BLaER1 treated with 17β-estradiol and CSF1 and Interleukin-3, amounts not matched to agents 10 nM and 100 nM (cell line): ENCODE measurements around the gene KIAA1328.

ENCODE experiments used
- H3K27ac ChIP-seq, 11 experiments: shearing (Covaris generic); formaldehyde crosslinking; 2 replicates each; pipeline ENCODE4 v1.8.1; 2022
- H3K27me3 ChIP-seq, 11 experiments: shearing (Covaris generic); formaldehyde crosslinking; 2 replicates each; pipeline ENCODE4 v1.8.1; 2022
- H3K36me3 ChIP-seq, 11 experiments: shearing (Covaris generic); formaldehyde crosslinking; 2 replicates each; pipeline ENCODE4 v1.8.1; 2022
- H3K4me1 ChIP-seq, 10 experiments: shearing (Covaris generic); formaldehyde crosslinking; 2 replicates each; pipeline ENCODE4 v1.8.1; 2022
- H3K4me2 ChIP-seq, 11 experiments: shearing (Covaris generic); formaldehyde crosslinking; 2 replicates each; pipeline ENCODE4 v1.8.1; 2022
- H3K4me3 ChIP-seq, 10 experiments: shearing (Covaris generic); formaldehyde crosslinking; 2 replicates each; pipeline ENCODE4 v1.8.1; 2022
- H3K9ac ChIP-seq, 11 experiments: shearing (Covaris generic); formaldehyde crosslinking; 2 replicates each; pipeline ENCODE4 v1.8.1; 2022
- H3K9me3 ChIP-seq, 11 experiments: shearing (Covaris generic); formaldehyde crosslinking; replicated peaks in 1 of 11; 2 replicates each; pipeline ENCODE4 v1.8.1; 2022
- H4K20me1 ChIP-seq, 11 experiments: shearing (Covaris generic); formaldehyde crosslinking; 2 replicates each; pipeline ENCODE4 v1.8.1; 2022
- Cebpa-rat ChIP-seq, 11 experiments: shearing (Covaris generic); IDR thresholded peaks; 2 replicates each; pipeline ENCODE4 v1.8.1; 2022

Gene KIAA1328

DNA sequence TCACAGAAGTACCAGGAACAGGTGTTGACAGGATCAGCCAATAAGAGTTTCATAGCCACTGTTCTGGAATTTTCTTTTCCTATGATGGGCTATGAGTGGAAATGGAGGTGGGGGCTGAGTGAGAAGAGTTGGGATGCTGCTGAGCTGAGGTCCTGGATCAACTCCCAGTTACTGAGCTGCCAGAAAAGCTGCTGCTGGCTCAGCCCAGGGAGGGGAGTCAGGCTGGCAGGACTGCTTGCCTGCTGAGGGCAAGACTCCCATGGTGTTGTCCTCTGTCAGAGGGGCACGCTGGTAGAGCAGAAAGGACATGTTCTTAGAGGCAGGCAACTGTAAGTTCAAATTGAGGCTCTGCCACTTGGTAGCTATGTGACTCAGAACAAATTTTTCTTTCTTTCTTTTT lies 11.9 kb upstream of the KIAA1328 start:
- H4K20me1 ChIP-seq: peaks cover 0 to 16% (median 0%) of the 10 kb centered on the region in 11 experiments; a peak in 7 of 22 replicates
- no peaks in the 10 kb centered on the region for H3K4me1 ChIP-seq
- H3K36me3 ChIP-seq: peaks cover 68 to 100% (median 98%) of the 10 kb centered on the region in 11 experiments
- H3K27ac ChIP-seq: no peak overlapping the region
- no peak overlapping the region for H3K9ac ChIP-seq
- no peak for TF ChIP-seq Cebpa-rat (IDR thresholded peaks at IDR 0.05)
- H3K27me3 ChIP-seq: no peaks in the 10 kb centered on the region
- no peak overlapping the region for H3K4me2 ChIP-seq
- H3K9me3 ChIP-seq: no peaks in the 10 kb centered on the region
- no peak overlapping the region for H3K4me3 ChIP-seq

DNA sequence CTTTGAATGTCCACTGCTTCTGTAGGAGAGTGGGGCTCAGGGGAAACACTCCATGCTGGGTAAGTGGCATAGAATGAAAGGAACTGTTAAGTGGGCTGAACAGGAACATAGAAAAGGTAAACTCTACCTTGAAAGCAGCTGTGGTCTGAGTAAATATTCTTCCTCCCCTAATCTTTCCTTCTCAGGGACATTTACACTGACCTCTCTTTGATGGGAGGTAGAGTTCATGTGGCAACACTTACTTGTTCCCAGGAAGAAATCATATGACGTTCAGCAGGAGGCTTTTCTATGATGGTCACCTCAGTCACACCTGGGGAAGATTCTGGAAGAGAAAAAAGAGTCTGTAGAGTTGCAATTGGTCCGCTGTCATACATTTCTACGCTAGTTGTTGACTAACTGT lies 10.3 kb upstream of the KIAA1328 start:
- Histone ChIP-seq H3K36me3 (peaks cover 68 to 100% (median 92%) of the 10 kb centered on the region in 11 experiments), H3K27me3 (no peaks in the 10 kb centered on the region)

GRCh38 chr18:36819621-36820020 lies 9.3 kb upstream of the KIAA1328 start:
- H3K9ac ChIP-seq: no peak overlapping the region
- no peaks in the 10 kb centered on the region for H3K27me3 ChIP-seq
- no peak overlapping the region for H3K4me2 ChIP-seq
- peaks cover 59 to 100% (median 87%) of the 10 kb centered on the region in 11 experiments for H3K36me3 ChIP-seq
- peaks cover 0 to 5% (median 0%) of the 10 kb centered on the region in 11 experiments; a peak in 2 of 22 replicates for H3K9me3 ChIP-seq
- peaks cover 0 to 10% (median 0%) of the 10 kb centered on the region in 11 experiments; a peak in 2 of 22 replicates for H4K20me1 ChIP-seq
- no peak overlapping the region for H3K27ac ChIP-seq
- TF ChIP-seq Cebpa-rat (IDR thresholded peaks at IDR 0.05): no peak
- no peak overlapping the region for H3K4me3 ChIP-seq
- no peaks in the 10 kb centered on the region for H3K4me1 ChIP-seq

More for the DNA sequence above, 10.3 kb upstream of the KIAA1328 start:
- Histone ChIP-seq H3K9ac (no peak overlapping the region), H3K27ac (no peak overlapping the region), H3K4me3 (no peak overlapping the region), H3K9me3 (no peaks in the 10 kb centered on the region; a peak in 1 of 22 replicates), H3K4me2 (no peak overlapping the region), H4K20me1 (peaks cover 0 to 12% (median 0%) of the 10 kb centered on the region in 11 experiments; a peak in 2 of 22 replicates), H3K4me1 (no peaks in the 10 kb centered on the region)
- TF ChIP-seq Cebpa-rat (IDR thresholded peaks at IDR 0.05): no peak

- H3K27me3 ChIP-seq: no peaks in the 10 kb centered on the region
- H3K9ac ChIP-seq: no peak overlapping the region
- no peak for TF ChIP-seq Cebpa-rat (IDR thresholded peaks at IDR 0.05)
- peaks cover 40 to 98% (median 75%) of the 10 kb centered on the region in 11 experiments for H3K36me3 ChIP-seq
- H3K4me3 ChIP-seq: no peak overlapping the region
- H3K27ac ChIP-seq: no peak overlapping the region
- no peak overlapping the region for H3K4me2 ChIP-seq
- H4K20me1 ChIP-seq: 0 out of 22 replicates have a peak, but pooled peaks cover 0 to 7% (median 0%) of the 10 kb centered on the region in 11 experiments
- H3K9me3 ChIP-seq: peaks cover 0 to 17% (median 0%) of the 10 kb centered on the region in 11 experiments; a peak in 5 of 22 replicates
- no peaks in the 10 kb centered on the region for H3K4me1 ChIP-seq
These were observed 7.2 kb upstream of the KIAA1328 start for GRCh38 chr18:36821681-36822080.

DNA sequence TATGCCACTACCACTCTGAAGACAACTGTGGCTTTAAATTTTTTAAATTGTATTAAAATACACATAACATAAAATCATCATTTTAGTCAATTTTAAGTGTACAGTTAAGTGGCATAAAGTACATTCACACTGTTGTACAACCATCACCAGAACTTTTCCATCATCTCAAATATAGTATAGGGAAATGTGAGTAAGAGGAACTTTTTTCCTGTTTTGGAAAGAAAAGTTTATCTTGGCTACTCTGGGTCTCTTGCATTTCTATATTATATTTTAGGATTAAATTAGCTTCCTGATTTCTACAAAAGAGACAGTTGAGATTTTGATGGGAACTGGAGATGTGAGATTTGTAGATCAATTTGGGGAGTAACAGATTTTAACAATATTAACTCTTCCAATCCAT lies 3.4 kb upstream of the KIAA1328 start:
- H3K4me2 ChIP-seq: no peak overlapping the region
- peaks cover 21 to 26% (median 23%) of the 10 kb centered on the region in 10 experiments for H3K4me1 ChIP-seq
- H3K9me3 ChIP-seq: peaks cover 0 to 17% (median 0%) of the 10 kb centered on the region in 11 experiments; a peak in 5 of 22 replicates
- H3K36me3 ChIP-seq: peaks cover 8 to 60% (median 39%) of the 10 kb centered on the region in 11 experiments; a peak in 21 of 22 replicates
- no peak overlapping the region for H3K9ac ChIP-seq
- H3K27me3 ChIP-seq: no peaks in the 10 kb centered on the region
- TF ChIP-seq Cebpa-rat (IDR thresholded peaks at IDR 0.05): no peak
- H3K4me3 ChIP-seq: no peak overlapping the region
- no peaks in the 10 kb centered on the region for H4K20me1 ChIP-seq
- no peak overlapping the region for H3K27ac ChIP-seq

GRCh38 chr18:36826556-36826955 lies 2.4 kb upstream of the KIAA1328 start:
- H3K4me1 ChIP-seq: peaks cover 22 to 29% (median 26%) of the 10 kb centered on the region in 10 experiments
- H3K9ac ChIP-seq: no peak overlapping the region
- TF ChIP-seq Cebpa-rat (IDR thresholded peaks at IDR 0.05): no peak
- no peaks in the 10 kb centered on the region for H4K20me1 ChIP-seq
- H3K27me3 ChIP-seq: no peaks in the 10 kb centered on the region
- H3K4me3 ChIP-seq: no peak overlapping the region
- H3K9me3 ChIP-seq: peaks cover 0 to 17% (median 0%) of the 10 kb centered on the region in 11 experiments; a peak in 5 of 22 replicates
- H3K27ac ChIP-seq: no peak overlapping the region
- H3K36me3 ChIP-seq: peaks cover 8 to 50% (median 33%) of the 10 kb centered on the region in 11 experiments; a peak in 20 of 22 replicates
- H3K4me2 ChIP-seq: no peak overlapping the region

DNA sequence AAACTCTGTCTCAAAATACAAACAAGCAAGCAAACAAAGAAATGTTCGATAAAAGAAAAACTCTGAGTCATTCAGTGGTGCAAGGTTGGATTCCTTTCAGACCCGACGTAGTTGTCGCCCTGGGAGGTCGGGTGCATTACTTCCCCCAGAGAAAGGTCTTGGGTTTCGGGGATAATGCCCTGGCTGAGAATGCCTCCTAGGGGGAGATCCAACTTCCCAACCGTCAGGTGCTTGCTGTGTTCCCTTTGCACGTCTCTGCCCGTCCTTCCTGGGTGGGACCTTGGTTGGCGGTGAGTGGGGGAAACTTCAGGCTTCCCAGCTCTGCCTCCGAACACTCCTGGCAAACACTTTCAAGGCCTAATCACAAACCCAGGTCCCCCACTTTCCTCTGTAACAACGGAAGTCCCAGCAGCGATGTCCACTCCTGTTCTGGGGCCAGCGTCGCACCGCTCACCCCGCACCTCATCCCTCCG lies 734 bp upstream of the KIAA1328 start:
- Histone ChIP-seq H3K9me3 (peaks cover 0 to 17% (median 0%) of the 10 kb centered on the region in 11 experiments; a peak in 5 of 22 replicates), H3K27ac (peak overlapping the region; percentile 55 to 89 (median 81); a peak in 21 of 22 replicates), H3K36me3 (peaks cover under 1 to 33% (median 17%) of the 10 kb centered on the region in 11 experiments; a peak in 18 of 22 replicates), H3K4me2 (peak overlapping the region; percentile 75 to 90 (median 85)), H3K9ac (peak overlapping the region; percentile 81 to 92 (median 87)), H3K4me1 (peaks cover 22 to 29% (median 26%) of the 10 kb centered on the region in 10 experiments), H3K4me3 (peak overlapping the region; percentile 79 to 98 (median 90)), H3K27me3 (no peaks in the 10 kb centered on the region), H4K20me1 (no peaks in the 10 kb centered on the region)
- TF ChIP-seq Cebpa-rat (IDR thresholded peaks at IDR 0.05): no peak

- Histone ChIP-seq H3K4me1 (peaks cover 22 to 29% (median 26%) of the 10 kb centered on the region in 10 experiments), H3K27me3 (no peaks in the 10 kb centered on the region), H3K4me3 (peak overlapping the region; percentile 79 to 98 (median 90)), H3K9me3 (peaks cover 0 to 15% (median 0%) of the 10 kb centered on the region in 11 experiments; a peak in 5 of 22 replicates), H3K27ac (peak overlapping the region; percentile 55 to 89 (median 81)), H4K20me1 (no peaks in the 10 kb centered on the region), H3K36me3 (peaks cover 0 to 20% (median 8%) of the 10 kb centered on the region in 11 experiments; a peak in 12 of 22 replicates), H3K4me2 (peak overlapping the region; percentile 75 to 89 (median 85)), H3K9ac (peak overlapping the region; percentile 81 to 92 (median 87))
- no peak for TF ChIP-seq Cebpa-rat (IDR thresholded peaks at IDR 0.05)
These were observed 633 bp downstream of the KIAA1328 start for GRCh38 chr18:36829362-36830157.

GRCh38 chr18:36830158-36830495 lies 1.2 kb downstream of the KIAA1328 start:
- Histone ChIP-seq H4K20me1 (no peaks in the 10 kb centered on the region), H3K4me1 (peaks cover 22 to 29% (median 26%) of the 10 kb centered on the region in 10 experiments), H3K9me3 (peaks cover 0 to 13% (median 0%) of the 10 kb centered on the region in 11 experiments; a peak in 5 of 22 replicates), H3K4me2 (peak overlapping the region; percentile 75 to 89 (median 85)), H3K4me3 (peak overlapping the region in 6 of 10 experiments; percentile 79 to 95 (median 88); a peak in 10 of 20 replicates), H3K27ac (no peak overlapping the region), H3K27me3 (no peaks in the 10 kb centered on the region), H3K36me3 (peaks cover 0 to 19% (median 10%) of the 10 kb centered on the region in 11 experiments; a peak in 14 of 22 replicates), H3K9ac (peak overlapping the region in 5 of 11 experiments; percentile 82 to 92 (median 87); a peak in 4 of 22 replicates)
- no peak for TF ChIP-seq Cebpa-rat (IDR thresholded peaks at IDR 0.05)
